HG03045 (cell line): ENCODE results near the gene CCDC82.
A peak's percentile ranks its signal among the peaks of the same experiment; 100 is the strongest.
"Not testable (repeated sequence)": the region's sequence is repeated elsewhere in the genome, so short reads cannot be mapped to it uniquely, and the experiment has no call there.

Source experiments
- ATAC-seq: cut with Tn5 transposase; IDR thresholded peaks from one replicate; pipeline ENCODE4 v1.9.1; 2021; ENCODE audit warnings: mild to moderate bottlenecking, moderate library complexity; ENCODE audit not compliant: unreplicated experiment

The CCDC82 gene

GRCh38 chr11:96389720-96390487 is at the start of gene CCDC82, which contains the start of gene JRKL:
Gene CCDC82, minus strand, starts transcription at chr11:96389912. Its CDS starts 5,165 bp downstream, at chr11:96384747.
Gene JRKL, plus strand, starts transcription at chr11:96390013. Its CDS starts 637 bp downstream, at chr11:96390650.
- peak; percentile 96 for ATAC-seq

GRCh38 chr11:96432654-96433053 is 42.9 kb upstream of the CCDC82 start:
- not testable (repeated sequence) for ATAC-seq

GRCh38 chr11:96430668-96431067 is 41.0 kb upstream of the CCDC82 start:
- ATAC-seq = no peak

DNA sequence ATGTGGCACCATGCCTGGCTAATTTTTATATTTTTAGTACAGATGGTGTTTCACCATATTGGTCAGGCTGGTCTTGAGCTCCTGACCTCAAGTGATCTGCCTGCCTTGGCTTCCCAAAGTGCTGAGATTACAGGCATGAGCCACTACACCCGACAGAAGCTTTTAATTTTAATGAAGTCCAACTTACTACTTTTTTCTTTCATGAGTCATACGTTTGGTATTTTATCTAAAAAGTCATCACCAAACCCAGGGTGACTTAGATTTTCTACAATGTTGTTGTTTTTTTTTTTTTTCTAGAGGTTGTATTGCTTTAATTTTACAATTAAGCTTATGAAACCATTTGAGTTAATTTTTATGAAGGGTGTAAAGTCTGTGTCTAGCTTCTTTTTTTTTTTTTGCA is 35.0 kb upstream of the CCDC82 start:
- no peak for ATAC-seq

GRCh38 chr11:96413408-96413807 is 23.7 kb upstream of the CCDC82 start:
- no peak for ATAC-seq

DNA sequence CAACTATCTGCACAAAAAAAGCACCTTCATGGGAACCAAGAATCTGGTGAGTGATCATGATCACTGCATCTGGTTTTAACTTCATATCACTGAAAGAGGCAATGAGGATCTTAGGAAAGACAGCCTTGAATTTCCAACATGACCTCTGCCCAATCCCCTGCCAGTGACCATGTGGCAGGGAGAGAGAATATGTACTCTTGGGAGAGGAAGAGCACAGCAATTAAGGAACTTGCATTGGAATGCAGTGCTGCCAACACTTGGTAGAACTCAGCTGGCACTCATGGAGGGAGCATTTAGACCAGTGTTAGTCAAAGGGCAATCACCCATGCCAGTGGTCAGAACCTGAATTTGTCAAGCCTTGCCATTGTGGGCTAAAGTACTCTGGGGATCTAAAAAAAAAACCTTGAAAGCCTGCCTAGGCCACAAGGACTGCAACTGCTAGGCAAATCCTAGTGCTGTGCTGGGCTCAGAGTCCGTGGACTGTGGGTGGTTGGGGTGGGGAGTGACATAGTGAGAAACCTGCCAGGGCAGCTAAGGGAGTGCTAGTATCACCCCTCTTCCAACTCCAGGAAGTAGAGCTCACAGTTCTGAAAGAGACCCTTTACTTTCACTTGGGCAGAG is 23.2 kb upstream of the CCDC82 start:
- no peak for ATAC-seq

DNA sequence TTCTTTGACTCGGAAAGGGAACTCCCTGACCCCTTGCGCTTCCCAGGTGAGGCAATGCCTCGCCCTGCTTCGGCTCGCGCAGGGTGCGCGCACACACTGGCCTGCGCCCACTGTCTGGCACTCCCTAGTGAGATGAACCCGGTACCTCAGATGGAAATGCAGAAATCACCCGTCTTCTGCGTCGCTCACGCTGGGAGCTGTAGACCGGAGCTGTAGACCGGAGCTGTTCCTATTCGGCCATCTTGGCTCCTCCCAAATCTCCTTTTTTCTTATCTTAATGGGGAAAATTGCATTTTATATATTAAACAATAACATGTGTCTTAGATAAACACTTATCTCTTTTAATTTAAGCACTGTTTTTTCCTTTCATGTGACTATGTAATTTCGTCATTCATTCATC is 21.7 kb upstream of the CCDC82 start:
- ATAC-seq = not testable (repeated sequence)

GRCh38 chr11:96400697-96401096 is 11.0 kb upstream of the CCDC82 start:
- no peak for ATAC-seq

- no peak for ATAC-seq
These were observed 8.2 kb upstream of the CCDC82 start for GRCh38 chr11:96397863-96398262.

GRCh38 chr11:96396637-96397036 is 6.9 kb upstream of the CCDC82 start:
- no peak for ATAC-seq

DNA sequence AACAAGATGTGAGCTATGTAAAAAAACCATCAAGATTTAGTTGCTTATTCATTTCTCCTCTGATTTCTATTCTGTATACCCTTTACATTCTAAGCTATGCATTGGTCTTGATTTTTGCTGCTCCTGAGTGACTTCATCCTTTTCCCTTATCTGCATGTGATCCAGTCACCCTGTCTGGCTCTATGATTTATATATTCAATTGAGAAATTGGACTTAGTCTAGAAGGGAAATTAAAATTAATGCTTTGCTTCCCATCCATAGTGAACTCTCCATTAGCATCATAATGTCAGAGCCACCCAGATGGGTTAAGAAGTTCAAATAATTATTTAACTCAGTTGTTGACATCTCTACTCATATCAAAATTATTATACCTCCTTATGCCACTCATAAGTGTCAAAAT is 5.1 kb upstream of the CCDC82 start:
- no peak for ATAC-seq

DNA sequence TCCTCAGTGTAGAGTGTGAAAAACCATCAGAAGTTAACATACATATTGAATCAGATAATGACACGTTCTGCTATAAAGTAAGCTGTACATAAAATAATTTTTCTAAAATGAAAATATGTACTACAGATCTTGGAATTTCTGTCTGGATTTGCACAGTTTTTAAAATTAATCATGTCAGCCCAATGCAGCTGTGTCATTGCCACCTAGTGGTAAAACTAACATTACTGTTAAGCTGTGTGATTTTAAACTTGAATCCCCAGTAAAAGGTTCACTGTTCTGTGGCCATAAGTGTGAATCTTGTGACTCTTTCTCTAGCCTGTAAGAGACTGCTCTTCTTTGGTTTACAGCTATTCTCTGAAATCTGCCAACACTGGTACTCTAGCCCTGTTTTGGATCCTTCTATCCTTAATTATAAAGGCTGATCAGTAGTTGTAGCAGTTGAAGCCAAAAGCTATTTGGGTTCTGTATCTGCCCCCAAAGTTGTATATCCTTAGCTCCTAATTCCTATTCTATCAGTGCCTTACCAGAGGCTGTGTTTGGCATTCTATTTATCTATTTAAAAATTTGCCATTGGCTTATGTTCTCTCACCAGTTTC is 4.1 kb upstream of the CCDC82 start:
- ATAC-seq = no peak

GRCh38 chr11:96391698-96392307 is 2.1 kb upstream of the CCDC82 start:
- ATAC-seq = no peak

DNA sequence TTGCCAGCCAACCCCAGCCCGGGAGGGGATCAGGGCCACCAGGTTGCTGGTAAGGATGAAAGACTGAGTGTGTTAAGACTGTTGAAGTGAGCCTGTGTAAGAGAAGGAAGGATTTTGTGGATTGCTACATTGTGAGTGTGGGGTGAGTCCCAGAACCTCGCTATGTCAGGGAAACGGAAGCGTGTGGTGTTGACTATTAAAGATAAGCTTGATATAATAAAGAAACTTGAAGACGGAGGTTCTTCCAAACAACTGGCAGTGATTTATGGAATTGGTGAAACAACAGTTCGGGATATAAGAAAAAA is 728 bp upstream of the CCDC82 start:
- no peak for ATAC-seq

DNA sequence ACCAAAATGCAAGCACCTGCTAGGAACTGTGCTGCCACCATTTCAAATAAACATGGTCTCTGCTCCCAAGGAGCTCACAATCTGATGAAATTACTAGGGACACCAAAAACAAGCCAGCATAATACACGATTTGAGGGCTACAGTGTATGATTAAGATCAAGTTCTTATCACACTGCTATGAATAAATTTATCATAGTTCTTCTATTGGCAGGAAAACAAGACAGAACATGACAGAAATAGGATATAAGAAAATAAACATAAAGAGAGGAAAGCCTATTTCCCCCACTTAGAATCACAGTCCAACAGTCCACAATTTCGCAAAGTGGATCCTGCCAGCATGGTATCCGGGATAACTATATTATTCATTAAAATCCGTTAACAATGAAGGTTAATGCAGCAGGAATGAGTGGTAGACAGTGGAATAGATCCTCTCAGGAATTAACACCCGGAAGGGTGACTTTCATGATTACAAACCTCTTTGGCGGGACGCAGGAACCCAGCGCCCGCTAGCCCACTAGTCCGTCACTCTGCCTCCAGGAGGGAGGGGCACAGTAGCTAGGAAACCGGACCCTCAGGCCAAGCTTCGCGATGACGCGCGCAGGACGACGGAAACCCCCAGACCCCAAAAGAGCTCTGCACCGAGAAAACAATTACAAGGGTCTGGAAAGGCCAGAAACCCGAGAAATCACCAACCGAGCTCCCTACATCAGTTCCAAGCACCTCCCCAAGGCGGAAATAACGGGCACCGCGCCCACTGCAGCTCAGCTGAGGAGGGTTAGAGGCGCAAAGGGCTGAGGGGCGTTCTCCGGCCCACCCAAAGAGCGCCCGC is 607 bp downstream of the CCDC82 start:
- ATAC-seq = peak; percentile 62

DNA sequence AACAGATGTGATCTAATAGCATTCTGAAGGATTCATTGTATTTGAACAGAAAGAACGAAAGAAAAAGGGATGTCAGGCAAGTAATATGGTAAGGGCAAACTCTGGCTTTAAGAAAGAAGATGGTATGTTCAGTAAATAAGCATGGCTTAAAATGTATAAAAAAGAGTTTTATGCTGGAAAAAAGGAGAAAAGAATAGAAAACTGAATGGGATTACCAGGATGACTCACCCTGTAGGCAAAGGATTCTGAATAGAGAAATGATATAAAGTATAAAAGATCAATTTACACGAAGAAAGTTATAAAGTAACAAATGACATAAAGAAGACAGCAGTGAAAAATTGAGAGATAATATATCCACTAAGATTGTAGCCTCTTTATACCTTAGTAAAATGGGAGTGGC is 4.5 kb downstream of the CCDC82 start:
- no peak for ATAC-seq

DNA sequence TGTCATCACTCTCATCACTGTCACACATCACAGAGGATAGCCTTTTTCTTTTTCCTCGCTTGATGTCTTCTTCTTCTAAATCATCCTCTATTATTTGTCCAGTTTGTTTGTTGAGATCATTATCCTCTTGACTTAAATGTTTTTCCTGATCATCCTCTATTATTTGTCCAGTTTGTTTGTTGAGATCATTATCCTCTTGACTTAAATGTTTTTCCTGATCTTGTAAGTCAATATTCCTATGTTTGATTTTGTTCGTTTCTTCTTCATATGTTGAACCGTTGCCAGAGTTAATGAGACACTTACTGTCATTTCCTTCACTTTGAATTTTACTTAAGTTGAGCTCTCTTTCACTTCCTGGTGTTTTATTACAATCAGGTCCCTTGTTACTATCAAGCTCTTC is 5.6 kb downstream of the CCDC82 start:
- no peak for ATAC-seq

DNA sequence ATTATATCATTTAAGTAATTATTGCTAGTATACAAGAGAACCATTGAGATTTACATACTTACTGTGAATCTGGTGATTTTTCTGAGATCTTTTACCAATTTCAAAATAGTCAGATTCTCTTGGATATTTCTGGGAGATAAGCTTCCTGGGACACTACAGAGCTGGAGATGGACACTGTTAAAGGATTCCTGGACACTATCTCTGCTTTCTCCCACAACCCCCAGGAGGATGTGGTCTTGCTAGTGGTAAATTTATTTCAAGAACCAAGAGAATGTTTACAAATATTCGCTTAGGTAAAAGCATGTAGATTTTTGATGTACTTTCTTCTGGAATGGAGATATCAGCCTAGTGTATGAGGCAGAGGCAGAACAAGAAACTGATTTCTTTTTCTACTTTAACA is 12.9 kb downstream of the CCDC82 start:
- no peak for ATAC-seq

GRCh38 chr11:96373826-96374225 is 15.9 kb downstream of the CCDC82 start:
- no peak for ATAC-seq

DNA sequence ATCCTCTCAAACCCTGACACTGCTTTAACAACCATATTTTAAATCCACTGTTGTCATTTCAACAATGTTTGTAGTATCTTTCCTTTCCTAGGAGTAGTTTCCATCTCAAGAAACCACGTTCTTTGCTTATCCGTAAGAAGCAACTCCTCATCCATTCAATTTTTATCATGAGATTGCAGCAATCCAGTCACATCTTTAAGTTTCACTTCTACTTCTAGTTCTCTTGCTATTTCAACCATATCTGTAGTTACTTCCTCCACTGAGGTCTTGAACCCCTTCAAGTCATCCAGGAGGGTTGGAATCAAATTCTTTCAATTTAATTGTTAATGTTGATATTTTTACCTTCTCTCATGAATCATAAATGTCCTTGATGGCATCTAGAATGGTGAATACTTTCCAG is 22.4 kb downstream of the CCDC82 start:
- no peak for ATAC-seq

DNA sequence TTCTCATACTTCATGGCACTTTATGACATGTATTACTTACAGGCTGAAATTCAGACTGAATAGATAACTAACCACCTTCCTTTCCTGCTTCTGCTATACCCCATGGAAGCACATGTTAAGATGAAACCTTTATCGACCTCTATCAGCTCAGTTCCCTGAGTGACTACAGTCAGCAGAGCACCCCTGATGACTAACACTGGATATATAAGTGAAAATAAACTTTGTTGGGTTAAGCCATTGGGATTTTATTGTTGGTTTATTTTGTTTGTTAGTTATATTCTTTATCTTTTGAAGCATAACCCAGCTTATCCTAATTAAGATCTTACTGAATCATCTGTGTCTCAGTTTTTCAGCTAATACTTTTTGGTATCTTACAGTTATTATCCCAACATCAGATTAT is 23.7 kb downstream of the CCDC82 start:
- no peak for ATAC-seq
